ENCODE data around the gene ARHGEF38. TPM values are rescaled to one million over a fixed set of nuclear protein-coding genes. Genes with fewer than 3 reads are reported as not detected.

ARHGEF38 gene
- total and polyA plus RNA-seq, 8 donors = 0.61 to 23.2 (median 2.5) TPM

DNA sequence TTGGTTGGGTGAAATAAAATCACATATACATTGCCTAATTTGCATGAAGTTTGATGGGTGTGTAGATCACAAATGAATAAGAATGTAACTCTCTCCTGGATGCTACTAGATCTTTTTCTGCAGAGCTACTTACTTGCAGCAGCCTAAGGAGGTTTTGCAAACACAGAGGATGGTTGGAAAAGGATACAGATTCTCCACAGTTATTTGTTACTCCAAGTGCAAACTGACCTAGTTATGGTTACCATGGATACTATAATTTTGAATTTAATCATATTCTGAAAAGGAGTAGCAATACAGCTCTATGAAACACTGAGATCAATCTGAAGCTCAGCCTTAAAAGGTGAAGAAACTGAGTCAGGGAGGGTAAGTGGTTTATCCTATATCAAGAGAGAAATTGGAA lies 9.1 kb upstream of the ARHGEF38 start:
- Histone ChIP-seq H3K9me3 (no peaks in the 10 kb centered on the region), H3K36me3 (no peaks in the 10 kb centered on the region), H3K4me3 (no peak overlapping the region), H3K27ac (no peak overlapping the region), H3K27me3 (no peaks in the 10 kb centered on the region), H3K4me1 (peaks cover 0 to 15% (median 0%) of the 10 kb centered on the region in 4 donors)
- intact Hi-C loops (cut with DNase I; ENCODE audit: low total_unique reads) = no loop called here
- TF ChIP-seq POLR2A (IDR thresholded peaks at IDR 0.05) (no peak), EP300 (IDR thresholded peaks at IDR 0.05) (no peak), POLR2AphosphoS5 (IDR thresholded peaks at IDR 0.05) (no peak)
- TF ChIP-seq, protein P1, sequence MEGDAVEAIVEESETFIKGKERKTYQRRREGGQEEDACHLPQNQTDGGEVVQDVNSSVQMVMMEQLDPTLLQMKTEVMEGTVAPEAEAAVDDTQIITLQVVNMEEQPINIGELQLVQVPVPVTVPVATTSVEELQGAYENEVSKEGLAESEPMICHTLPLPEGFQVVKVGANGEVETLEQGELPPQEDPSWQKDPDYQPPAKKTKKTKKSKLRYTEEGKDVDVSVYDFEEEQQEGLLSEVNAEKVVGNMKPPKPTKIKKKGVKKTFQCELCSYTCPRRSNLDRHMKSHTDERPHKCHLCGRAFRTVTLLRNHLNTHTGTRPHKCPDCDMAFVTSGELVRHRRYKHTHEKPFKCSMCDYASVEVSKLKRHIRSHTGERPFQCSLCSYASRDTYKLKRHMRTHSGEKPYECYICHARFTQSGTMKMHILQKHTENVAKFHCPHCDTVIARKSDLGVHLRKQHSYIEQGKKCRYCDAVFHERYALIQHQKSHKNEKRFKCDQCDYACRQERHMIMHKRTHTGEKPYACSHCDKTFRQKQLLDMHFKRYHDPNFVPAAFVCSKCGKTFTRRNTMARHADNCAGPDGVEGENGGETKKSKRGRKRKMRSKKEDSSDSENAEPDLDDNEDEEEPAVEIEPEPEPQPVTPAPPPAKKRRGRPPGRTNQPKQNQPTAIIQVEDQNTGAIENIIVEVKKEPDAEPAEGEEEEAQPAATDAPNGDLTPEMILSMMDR (IDR thresholded peaks at IDR 0.05) = no peak
- DNase-seq = no peak

DNA sequence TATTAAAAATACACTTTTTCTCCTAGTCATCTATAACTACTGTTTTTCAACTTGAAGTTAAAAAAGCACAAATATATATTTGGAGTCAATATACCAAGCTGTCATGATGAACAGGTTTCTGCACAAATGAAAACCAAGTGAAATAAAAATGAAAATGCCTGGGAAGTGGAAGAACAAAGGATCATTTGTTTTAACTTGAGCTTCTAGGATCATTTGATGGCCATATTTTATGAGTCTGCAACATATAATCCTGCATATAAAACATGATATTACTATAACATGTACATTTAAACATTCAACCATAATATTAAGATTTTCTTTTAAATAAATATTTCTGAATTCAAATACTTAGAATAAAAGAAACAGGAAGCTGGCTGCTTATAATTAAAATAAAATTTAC lies 8.5 kb upstream of the ARHGEF38 start:
- no peak overlapping the region for H3K27ac ChIP-seq

DNA sequence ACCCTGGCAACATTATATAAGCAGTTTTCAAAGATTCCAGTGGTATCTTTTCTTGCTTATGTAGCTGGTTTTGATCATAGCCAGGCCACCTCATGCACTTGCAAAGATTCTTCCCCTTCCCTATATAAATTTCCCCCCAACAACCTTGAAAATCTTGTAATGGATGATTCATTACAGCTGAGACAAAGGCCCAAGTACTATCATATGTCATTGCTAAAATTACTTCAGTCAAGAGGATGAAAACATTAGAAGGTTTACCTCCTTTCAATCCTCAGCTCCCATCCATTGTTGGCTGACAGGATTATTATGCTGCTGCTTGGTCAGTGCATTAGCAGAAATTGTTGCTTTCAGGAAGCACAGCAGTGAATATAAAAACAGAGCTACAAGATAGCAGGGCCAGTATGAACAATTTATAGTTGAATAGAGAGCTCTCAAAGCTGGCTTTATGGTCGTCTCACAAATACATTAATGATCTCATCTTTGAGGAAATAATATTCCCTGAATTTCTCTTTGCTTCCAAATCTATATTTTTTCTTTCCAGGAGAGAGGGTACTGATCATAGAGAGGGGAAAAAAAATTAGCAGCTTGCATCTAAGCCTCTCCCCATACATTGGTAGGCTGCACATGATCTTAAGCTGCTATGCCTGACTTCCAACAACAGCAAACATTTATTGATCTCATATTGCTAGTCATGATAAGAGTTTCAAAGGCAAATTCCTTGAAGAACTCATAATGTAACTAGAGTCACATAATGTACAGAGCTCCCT lies 7.7 kb upstream of the ARHGEF38 start:
- DNase-seq = no peak
- no peaks in the 10 kb centered on the region for H3K27me3 ChIP-seq
- intact Hi-C loops (cut with DNase I; ENCODE audit: low total_unique reads) = no loop called here
- peaks cover 0 to 15% (median 0%) of the 10 kb centered on the region in 4 donors for H3K4me1 ChIP-seq
- 16 to 35% (median 24%) methylated on average over 1 of the region's 1 CpG for WGBS, 5 donors
- H3K27ac ChIP-seq = no peak overlapping the region
- H3K36me3 ChIP-seq = no peaks in the 10 kb centered on the region
- H3K9me3 ChIP-seq = no peaks in the 10 kb centered on the region
- TF ChIP-seq, protein P1 (IDR thresholded peaks at IDR 0.05) = no peak
- no peak for TF ChIP-seq POLR2AphosphoS5 (IDR thresholded peaks at IDR 0.05)
- no peak for TF ChIP-seq POLR2A (IDR thresholded peaks at IDR 0.05)
- no peak for TF ChIP-seq EP300 (IDR thresholded peaks at IDR 0.05)
- no peak overlapping the region for H3K4me3 ChIP-seq

More for the DNA sequence above, 8.5 kb upstream of the ARHGEF38 start:
- Histone ChIP-seq H3K4me3 (no peak overlapping the region), H3K4me1 (peaks cover 0 to 15% (median 0%) of the 10 kb centered on the region in 4 donors), H3K9me3 (no peaks in the 10 kb centered on the region), H3K27me3 (no peaks in the 10 kb centered on the region), H3K36me3 (no peaks in the 10 kb centered on the region)
- TF ChIP-seq, protein P1 (IDR thresholded peaks at IDR 0.05) = no peak
- TF ChIP-seq POLR2AphosphoS5 (IDR thresholded peaks at IDR 0.05) (no peak), EP300 (IDR thresholded peaks at IDR 0.05) (no peak), POLR2A (IDR thresholded peaks at IDR 0.05) (no peak)
- no peak for DNase-seq
- intact Hi-C loops (cut with DNase I; ENCODE audit: low total_unique reads) = no loop called here

DNA sequence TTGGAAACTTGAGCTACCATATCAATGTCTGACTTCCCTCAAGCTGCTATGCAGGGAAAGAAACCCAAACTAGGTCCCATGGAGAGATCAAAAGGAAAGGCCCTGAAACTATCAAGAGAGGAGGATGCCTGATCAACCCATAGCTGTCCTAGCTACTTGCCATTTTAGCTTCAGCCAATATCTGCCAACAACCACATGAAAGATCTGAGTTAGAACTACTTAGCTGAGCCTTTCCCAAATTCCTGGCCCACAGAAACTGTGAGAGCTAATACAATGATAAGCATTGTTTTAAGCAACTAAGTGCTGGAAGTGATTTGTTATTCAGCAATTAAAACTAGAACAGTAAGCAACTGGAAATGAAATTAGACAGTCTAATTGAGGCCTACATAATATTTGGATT lies 6.3 kb upstream of the ARHGEF38 start:
- Histone ChIP-seq H3K4me3 (no peak overlapping the region), H3K27me3 (no peaks in the 10 kb centered on the region), H3K27ac (no peak overlapping the region), H3K9me3 (no peaks in the 10 kb centered on the region), H3K36me3 (no peaks in the 10 kb centered on the region), H3K4me1 (peaks cover 0 to 15% (median 2%) of the 10 kb centered on the region in 4 donors)
- no peak for DNase-seq
- intact Hi-C loops (cut with DNase I; ENCODE audit: low total_unique reads) = no loop called here
- TF ChIP-seq, protein P1 (IDR thresholded peaks at IDR 0.05) = no peak
- TF ChIP-seq EP300 (IDR thresholded peaks at IDR 0.05) (no peak), POLR2AphosphoS5 (IDR thresholded peaks at IDR 0.05) (no peak), POLR2A (IDR thresholded peaks at IDR 0.05) (no peak)
